Neural progenitor cell (in vitro differentiated cells): Measurements from ENCODE around the gene ENPP1. TPM values are rescaled to one million over a fixed set of nuclear protein-coding genes. Genes with fewer than 3 reads are reported as not detected.
A peak's percentile ranks its signal among the peaks of the same experiment; 100 is the strongest.

Experiments used
- DNase-seq: peaks from one replicate; pipeline ENCODE4 v3.0.0-alpha.2; 2016; ENCODE audit warnings: low spot score
- H2AFZ ChIP-seq: fragments of 200-600 bp; sonication (generic); replicated peaks from 2 replicates; pipeline ENCODE4 v1.6.1; 2016; ENCODE audit warnings: antibody characterized with exemption
- H3F3A ChIP-seq: fragments of 200-600 bp; sonication (generic); 2 replicates; pipeline ENCODE4 v1.6.1; 2016; ENCODE audit warnings: antibody characterized with exemption, low read depth
- H3K27ac ChIP-seq: fragments of 200-600 bp; sonication (generic); 2 replicates; pipeline ENCODE4 v1.5.1; 2016; ENCODE audit warnings: mild to moderate bottlenecking
- H3K27me3 ChIP-seq: fragments of 200-600 bp; sonication (generic); 2 replicates; pipeline ENCODE4 v1.6.1; 2016; ENCODE audit warnings: mild to moderate bottlenecking, moderate library complexity
- H3K36me3 ChIP-seq: fragments of 200-600 bp; sonication (generic); 2 replicates; pipeline ENCODE4 v1.5.1; 2016
- H3K4me1 ChIP-seq: fragments of 200-600 bp; sonication (generic); 2 replicates; pipeline ENCODE4 v1.6.1; 2016; ENCODE audit warnings: mixed run types
- H3K4me2 ChIP-seq: fragments of 200-600 bp; sonication (generic); 2 replicates; pipeline ENCODE4 v1.6.1; 2016
- H3K4me3 ChIP-seq: fragments of 200-600 bp; sonication (generic); 2 replicates; pipeline ENCODE4 v1.5.1; 2016
- H3K79me2 ChIP-seq: fragments of 200-600 bp; sonication (generic); 2 replicates; pipeline ENCODE4 v1.6.1; 2016; ENCODE audit warnings: low read depth
- H3K9ac ChIP-seq: fragments of 200-600 bp; sonication (generic); 2 replicates; pipeline ENCODE4 v1.6.1; 2016
- H3K9me3 ChIP-seq: fragments of 200-600 bp; sonication (generic); 2 replicates; pipeline ENCODE4 v1.5.1; 2016; ENCODE audit warnings: low read depth
- H4K20me1 ChIP-seq: fragments of 200-600 bp; sonication (generic); 2 replicates; pipeline ENCODE4 v1.6.1; 2016; ENCODE audit warnings: low read depth
- H3K27ac Mint-ChIP-seq: 3 replicates; pipeline ENCODE4 v1.8.0; 2021; ENCODE audit warnings: mixed read lengths
- H3K27me3 Mint-ChIP-seq: 2 replicates; pipeline ENCODE4 v1.8.0; 2022; ENCODE audit warnings: low read depth, mild to moderate bottlenecking, inconsistent platforms, moderate library complexity, mixed read lengths; ENCODE audit not compliant: insufficient read depth
- H3K36me3 Mint-ChIP-seq: 3 replicates; pipeline ENCODE4 v1.8.0; 2021; ENCODE audit warnings: mixed read lengths
- H3K4me1 Mint-ChIP-seq: 3 replicates; pipeline ENCODE4 v1.8.0; 2021; ENCODE audit warnings: mixed read lengths
- H3K4me3 Mint-ChIP-seq: 3 replicates; pipeline ENCODE4 v1.8.0; 2021; ENCODE audit warnings: mild to moderate bottlenecking, moderate library complexity, mixed read lengths
- H3K9me3 Mint-ChIP-seq: 3 replicates; pipeline ENCODE4 v1.8.0; 2020; ENCODE audit warnings: mixed read lengths
- CTCF ChIP-seq: fragments of 200-600 bp; sonication (generic); IDR thresholded peaks from 2 replicates; pipeline ENCODE4 v1.5.1; 2017; ENCODE audit warnings: antibody characterized with exemption, mild to moderate bottlenecking
- EZH2 ChIP-seq: fragments of 200-600 bp; sonication (generic); IDR thresholded peaks from 2 replicates; pipeline ENCODE4 v1.6.1; 2017; ENCODE audit warnings: antibody characterized with exemption, mild to moderate bottlenecking, moderate library complexity
- EZH2phosphoT487 ChIP-seq: fragments of 200-600 bp; sonication (generic); IDR thresholded peaks from 2 replicates; pipeline ENCODE4 v1.6.1; 2017; ENCODE audit warnings: antibody characterized with exemption
- total RNA-seq: library from RNA; depleted of rRNA; stranded (reverse); fragments of >200 nt; gene quantifications from 2 replicates; pipeline ENCODE4 v1.2.3, GENCODE V29; 2015; ENCODE audit warnings: low replicate concordance

Gene ENPP1
- total RNA-seq, 1 donor from 2014 or later: 9.7 TPM

GRCh38 chr6:131808460-131809269 lies 845 bp downstream of the ENPP1 start:
- H3K9me3 ChIP-seq: no peaks in the 10 kb centered on the region
- no peak overlapping the region for H3K9ac ChIP-seq
- H3K36me3 ChIP-seq: no peaks in the 10 kb centered on the region
- H3K27ac Mint-ChIP-seq: no peak overlapping the region
- H3F3A ChIP-seq: peaks cover 7% of the 10 kb centered on the region
- H3K4me1 Mint-ChIP-seq: peaks cover 11% of the 10 kb centered on the region
- no peaks in the 10 kb centered on the region for H3K9me3 Mint-ChIP-seq
- no peak overlapping the region for H3K27ac ChIP-seq
- H3K27me3 Mint-ChIP-seq: peaks cover 11% of the 10 kb centered on the region
- H4K20me1 ChIP-seq: no peaks in the 10 kb centered on the region
- peaks cover 31% of the 10 kb centered on the region for H3K27me3 ChIP-seq
- H2AFZ ChIP-seq: peak overlapping the region; percentile 99
- peak overlapping the region; percentile 74 for H3K4me3 ChIP-seq
- H3K4me2 ChIP-seq: peak overlapping the region; percentile 97
- peaks cover 11% of the 10 kb centered on the region for H3K4me1 ChIP-seq
- no peak for TF ChIP-seq EZH2phosphoT487
- no peak for TF ChIP-seq CTCF
- TF ChIP-seq EZH2: no peak
- H3K36me3 Mint-ChIP-seq: no peaks in the 10 kb centered on the region
- H3K4me3 Mint-ChIP-seq: peak overlapping the region; percentile 89
- H3K79me2 ChIP-seq: no peaks in the 10 kb centered on the region
- peak; percentile 11 for DNase-seq

- no peaks in the 10 kb centered on the region for H3K79me2 ChIP-seq
- peaks cover 11% of the 10 kb centered on the region for H3K4me1 Mint-ChIP-seq
- no peaks in the 10 kb centered on the region for H3K36me3 Mint-ChIP-seq
- peaks cover 25% of the 10 kb centered on the region for H3K27me3 ChIP-seq
- H4K20me1 ChIP-seq: no peaks in the 10 kb centered on the region
- no peaks in the 10 kb centered on the region for H3K9me3 ChIP-seq
- H3K4me3 Mint-ChIP-seq: no peak overlapping the region
- no peaks in the 10 kb centered on the region for H3K36me3 ChIP-seq
- H3K27me3 Mint-ChIP-seq: peaks cover 11% of the 10 kb centered on the region
- H3K9ac ChIP-seq: no peak overlapping the region
- DNase-seq: no peak
- no peak overlapping the region for H3K4me2 ChIP-seq
- H3K4me3 ChIP-seq: no peak overlapping the region
- peaks cover 11% of the 10 kb centered on the region for H3K4me1 ChIP-seq
- no peak overlapping the region for H3K27ac Mint-ChIP-seq
- no peak overlapping the region for H3K27ac ChIP-seq
- no peaks in the 10 kb centered on the region for H3K9me3 Mint-ChIP-seq
- no peak overlapping the region for H2AFZ ChIP-seq
- peaks cover 7% of the 10 kb centered on the region for H3F3A ChIP-seq
- no peak for TF ChIP-seq EZH2
- no peak for TF ChIP-seq CTCF
- TF ChIP-seq EZH2phosphoT487: no peak
These were observed 3.7 kb downstream of the ENPP1 start for GRCh38 chr6:131811500-131811899.

GRCh38 chr6:131813991-131814390 lies 6.2 kb downstream of the ENPP1 start:
- H3K27ac Mint-ChIP-seq: no peak overlapping the region

More at GRCh38 chr6:131813991-131814390, 6.2 kb downstream of the ENPP1 start:
- Histone ChIP-seq H3K4me2 (no peak overlapping the region), H3K9ac (no peak overlapping the region), H3K27ac (no peak overlapping the region), H3F3A (no peaks in the 10 kb centered on the region), H3K9me3 (no peaks in the 10 kb centered on the region), H3K4me1 (no peaks in the 10 kb centered on the region), H2AFZ (no peak overlapping the region), H3K4me3 (no peak overlapping the region), H4K20me1 (no peaks in the 10 kb centered on the region), H3K36me3 (no peaks in the 10 kb centered on the region), H3K27me3 (peaks cover 6% of the 10 kb centered on the region), H3K79me2 (no peaks in the 10 kb centered on the region)
- no peak for DNase-seq
- Mint-ChIP-seq H3K4me1 (no peaks in the 10 kb centered on the region), H3K36me3 (no peaks in the 10 kb centered on the region), H3K4me3 (no peak overlapping the region), H3K9me3 (no peaks in the 10 kb centered on the region), H3K27me3 (no peaks in the 10 kb centered on the region)
- TF ChIP-seq CTCF (no peak), EZH2 (no peak), EZH2phosphoT487 (no peak)
